ENCODE results near the gene C2orf42.

Gene C2orf42

DNA sequence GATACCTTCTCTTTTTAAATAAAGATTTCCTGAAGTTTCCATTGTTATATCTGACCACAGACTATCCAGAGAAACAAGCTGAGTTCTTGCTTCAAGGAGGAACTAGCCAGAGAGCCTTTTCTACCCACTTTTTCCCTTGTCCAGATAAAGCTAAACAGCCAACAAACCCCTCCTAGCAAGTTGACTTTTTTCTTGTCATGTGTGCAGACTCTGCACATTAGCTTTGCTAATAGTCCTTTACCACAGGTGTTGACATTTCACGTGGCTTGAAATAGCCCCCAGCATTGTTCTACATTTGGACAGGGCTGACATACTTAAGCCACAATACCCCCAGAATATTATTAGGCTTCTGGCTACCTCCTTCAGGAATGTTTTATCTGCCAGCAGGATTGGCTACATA lies 62.8 kb downstream of the C2orf42 start:
- no peak for DNase-seq
- no peaks in the 10 kb centered on the region for H3K36me3 ChIP-seq
- H3K4me3 ChIP-seq (ENCODE audit: low read depth, low read length): no peak overlapping the region
- H3K9me3 ChIP-seq (ENCODE audit: severe bottlenecking): no peaks in the 10 kb centered on the region
- TF ChIP-seq CTCF (IDR thresholded peaks at IDR 0.05; ENCODE audit: low read depth, low read length): no peak
- no peaks in the 10 kb centered on the region for H3K27me3 ChIP-seq (ENCODE audit: insufficient read depth, low read depth, severe bottlenecking)
- no peak overlapping the region for H3K27ac ChIP-seq

DNA sequence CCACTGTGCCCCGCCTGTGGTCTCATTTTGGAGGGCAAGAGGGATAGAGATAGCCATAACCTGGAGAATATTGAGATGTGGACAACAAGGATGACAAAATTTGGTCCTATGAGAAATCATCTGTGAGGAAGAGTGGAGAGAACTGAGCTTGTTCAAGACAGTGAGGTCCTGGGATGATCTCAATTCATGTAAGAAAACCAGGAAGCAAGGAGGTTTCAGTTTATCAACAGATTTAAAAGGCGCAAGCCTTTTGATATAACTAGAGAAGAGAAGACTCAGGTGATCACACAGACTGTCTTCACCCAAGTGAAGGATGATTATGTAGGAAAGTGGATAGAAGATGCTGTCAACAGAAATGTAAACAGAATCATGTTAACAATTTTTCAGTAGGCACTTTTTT lies 64.4 kb downstream of the C2orf42 start:
- no peak for DNase-seq
- TF ChIP-seq CTCF (IDR thresholded peaks at IDR 0.05; ENCODE audit: low read depth, low read length): no peak
- H3K4me3 ChIP-seq (ENCODE audit: low read depth, low read length): no peak overlapping the region
- no peaks in the 10 kb centered on the region for H3K36me3 ChIP-seq
- H3K27ac ChIP-seq: no peak overlapping the region
- no peaks in the 10 kb centered on the region for H3K9me3 ChIP-seq (ENCODE audit: severe bottlenecking)
- no peaks in the 10 kb centered on the region for H3K27me3 ChIP-seq (ENCODE audit: insufficient read depth, low read depth, severe bottlenecking)

DNA sequence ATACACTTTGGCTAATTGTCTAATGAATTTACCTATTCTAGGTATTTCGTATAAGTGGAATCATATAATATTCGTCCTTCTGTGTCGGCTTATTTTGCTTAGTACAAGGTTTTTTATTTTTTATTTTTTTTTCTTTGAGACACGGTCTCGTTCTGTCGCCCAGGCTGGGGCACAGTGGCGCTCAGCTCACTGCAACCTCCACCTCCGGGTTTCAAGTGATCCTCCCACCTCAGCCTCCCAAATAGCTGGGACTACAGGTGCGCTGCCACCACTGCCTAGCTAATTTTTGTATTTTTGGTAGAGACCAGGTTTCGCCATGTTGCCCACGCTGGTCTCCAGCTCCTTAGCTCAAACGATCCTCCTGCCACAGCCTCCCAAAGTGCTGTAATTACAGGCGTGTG lies 65.3 kb downstream of the C2orf42 start:
- TF ChIP-seq CTCF (IDR thresholded peaks at IDR 0.05; ENCODE audit: low read depth, low read length): no peak
- Histone ChIP-seq H3K27me3 (ENCODE audit: insufficient read depth, low read depth, severe bottlenecking) (no peaks in the 10 kb centered on the region), H3K4me3 (ENCODE audit: low read depth, low read length) (peak overlapping the region; percentile 64), H3K9me3 (ENCODE audit: severe bottlenecking) (no peaks in the 10 kb centered on the region), H3K27ac (peak overlapping the region; percentile 95), H3K36me3 (no peaks in the 10 kb centered on the region)
- no peak for DNase-seq

- Histone ChIP-seq H3K36me3 (no peaks in the 10 kb centered on the region), H3K4me3 (ENCODE audit: low read depth, low read length) (peak overlapping the region; percentile 64), H3K9me3 (ENCODE audit: severe bottlenecking) (no peaks in the 10 kb centered on the region), H3K27me3 (ENCODE audit: insufficient read depth, low read depth, severe bottlenecking) (no peaks in the 10 kb centered on the region), H3K27ac (peak overlapping the region; percentile 95)
- TF ChIP-seq CTCF (IDR thresholded peaks at IDR 0.05; ENCODE audit: low read depth, low read length): no peak
- DNase-seq: peak; percentile 74
Observed at GRCh38 chr2:70124983-70125480, 65.8 kb downstream of the C2orf42 start.

DNA sequence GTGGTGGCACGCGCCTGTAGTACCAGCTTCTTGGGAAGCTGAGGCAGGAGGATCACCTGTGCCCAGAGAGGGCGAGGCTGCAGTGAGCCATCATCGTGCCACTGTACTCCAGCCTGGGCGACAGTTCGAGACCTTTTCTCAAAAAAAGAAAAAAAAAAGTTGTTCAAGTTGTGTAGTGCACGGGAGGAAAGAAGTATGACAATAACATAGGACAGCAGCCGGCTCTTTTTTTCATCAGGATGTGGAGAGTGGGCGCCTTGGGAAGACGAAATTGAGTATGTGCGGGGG lies 67.0 kb downstream of the C2orf42 start:
- Histone ChIP-seq H3K27me3 (ENCODE audit: insufficient read depth, low read depth, severe bottlenecking) (no peaks in the 10 kb centered on the region), H3K9me3 (ENCODE audit: severe bottlenecking) (no peaks in the 10 kb centered on the region), H3K36me3 (no peaks in the 10 kb centered on the region), H3K4me3 (ENCODE audit: low read depth, low read length) (peak overlapping the region; percentile 64), H3K27ac (peak overlapping the region; percentile 95)
- DNase-seq: no peak
- TF ChIP-seq CTCF (IDR thresholded peaks at IDR 0.05; ENCODE audit: low read depth, low read length): no peak

GRCh38 chr2:70123051-70123828 lies 67.6 kb downstream of the C2orf42 start:
- TF ChIP-seq CTCF (IDR thresholded peaks at IDR 0.05; ENCODE audit: low read depth, low read length): no peak
- no peak for DNase-seq
- H3K36me3 ChIP-seq: no peaks in the 10 kb centered on the region
- H3K27me3 ChIP-seq (ENCODE audit: insufficient read depth, low read depth, severe bottlenecking): no peaks in the 10 kb centered on the region
- peak overlapping the region; percentile 64; the same call in 1 of the 2 replicates for H3K4me3 ChIP-seq (ENCODE audit: low read depth, low read length)
- H3K9me3 ChIP-seq (ENCODE audit: severe bottlenecking): no peaks in the 10 kb centered on the region
- H3K27ac ChIP-seq: peak overlapping the region; percentile 95
